ENCODE data around the gene TMEM79.
A peak's percentile ranks its signal among the peaks of the same experiment; 100 is the strongest.

The TMEM79 gene

DNA sequence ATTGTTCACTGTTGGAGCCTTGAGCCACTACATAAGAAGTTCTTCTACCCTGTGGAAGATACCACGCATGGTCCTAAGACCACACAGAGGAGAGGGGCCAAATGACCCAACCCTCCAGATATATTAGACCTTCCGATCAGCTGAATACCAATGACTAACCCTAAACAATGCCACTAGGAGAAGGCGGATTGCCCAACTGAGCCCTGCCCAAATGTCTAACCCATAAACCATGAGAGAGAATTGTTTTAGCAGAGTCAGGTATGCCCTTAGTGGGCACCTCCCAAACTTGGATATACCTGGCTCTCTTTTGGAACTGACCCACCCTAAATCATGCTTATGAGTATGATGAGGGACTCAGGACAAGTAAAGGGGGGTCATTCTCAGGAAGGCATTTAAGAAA, 13.8 kb upstream of the TMEM79 start:
- Histone ChIP-seq H4K91ac (ENCODE audit: low read depth, low read length) (no peak overlapping the region), H3K14ac (ENCODE audit: low read length) (no peak overlapping the region), H3K36me3 (ENCODE audit: control insufficient read depth in 1 of 2, insufficient read depth in 2 of 2, low read length in 2 of 2) (peaks cover 65 to 76% of the 10 kb centered on the region in 2 experiments), H3K79me2 (ENCODE audit: control insufficient read depth, insufficient read depth, low read length, poor library complexity) (no peaks in the 10 kb centered on the region), H2BK5ac (ENCODE audit: low read depth, low read length, poor library complexity) (no peak overlapping the region), H2BK120ac (ENCODE audit: insufficient read depth, low read length, poor library complexity) (no peak overlapping the region), H3K79me1 (ENCODE audit: low read length) (no peaks in the 10 kb centered on the region), H3K23ac (ENCODE audit: low read length) (no peak overlapping the region), H3K9ac (ENCODE audit: low read length) (no peak overlapping the region), H3K4me1 (ENCODE audit: control insufficient read depth in 1 of 2, insufficient read depth in 2 of 2, low read length in 2 of 2) (no peaks in the 10 kb centered on the region), H2BK12ac (ENCODE audit: low read length) (no peak overlapping the region), H3K4ac (ENCODE audit: low read depth, low read length) (no peak overlapping the region), H3K18ac (ENCODE audit: low read length) (no peak overlapping the region), H3K4me3 (ENCODE audit: low read depth, low read length) (no peak overlapping the region), H3K27me3 (ENCODE audit: insufficient read depth, low read length) (no peaks in the 10 kb centered on the region), H3K27ac (ENCODE audit: low read depth, low read length) (no peak overlapping the region), H4K8ac (ENCODE audit: low read depth, low read length) (no peak overlapping the region), H4K12ac (ENCODE audit: low read depth, low read length) (no peak overlapping the region), H2AK5ac (ENCODE audit: low read length) (no peak overlapping the region), H3K9me3 (ENCODE audit: insufficient read depth, low read depth, low read length) (no peaks in the 10 kb centered on the region), H3K4me2 (ENCODE audit: low read length) (no peak overlapping the region), H2AFZ (ENCODE audit: insufficient read depth, low read length, poor library complexity) (no peak overlapping the region)
- no peak for DNase-seq
- WGBS (ENCODE audit: extremely low coverage, insufficient coverage, insufficient read length), result no CpG with 5 or more reads among the region's 3 CpGs

DNA sequence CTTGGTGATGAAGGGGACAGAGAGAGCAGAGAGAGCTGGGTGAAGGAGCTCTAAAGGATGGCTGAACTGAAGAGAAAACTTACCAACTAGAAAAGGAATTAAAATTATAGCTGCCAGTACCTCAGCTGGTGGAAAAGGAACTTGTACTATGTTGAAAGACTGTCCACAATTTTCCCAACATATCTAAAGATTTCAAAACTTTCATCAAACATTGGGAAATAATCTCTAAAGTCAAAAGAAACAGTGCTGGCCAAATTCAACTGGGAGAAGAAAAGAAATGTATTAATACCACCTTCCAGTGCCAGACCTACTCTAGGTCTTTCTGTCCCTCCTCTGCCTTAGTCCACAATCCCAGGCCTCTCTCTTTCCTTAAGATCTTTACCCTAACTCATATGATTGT, 7.6 kb upstream of the TMEM79 start:
- no peak overlapping the region for H2AFZ ChIP-seq (ENCODE audit: insufficient read depth, low read length, poor library complexity)
- peaks cover 4 to 5% of the 10 kb centered on the region in 2 experiments for H3K4me1 ChIP-seq (ENCODE audit: control insufficient read depth in 1 of 2, insufficient read depth in 2 of 2, low read length in 2 of 2)
- H4K8ac ChIP-seq (ENCODE audit: low read depth, low read length), result no peak overlapping the region
- no peak overlapping the region for H3K23ac ChIP-seq (ENCODE audit: low read length)
- H4K12ac ChIP-seq (ENCODE audit: low read depth, low read length), result no peak overlapping the region
- no peak overlapping the region for H2BK12ac ChIP-seq (ENCODE audit: low read length)
- H3K4me3 ChIP-seq (ENCODE audit: low read depth, low read length), result no peak overlapping the region
- H3K9me3 ChIP-seq (ENCODE audit: insufficient read depth, low read depth, low read length), result no peaks in the 10 kb centered on the region
- no peak overlapping the region for H4K91ac ChIP-seq (ENCODE audit: low read depth, low read length)
- peak in 1 of 2 donors; percentile 77 for DNase-seq
- H3K36me3 ChIP-seq (ENCODE audit: control insufficient read depth in 1 of 2, insufficient read depth in 2 of 2, low read length in 2 of 2), result peaks cover 48 to 71% of the 10 kb centered on the region in 2 experiments
- no peak overlapping the region for H3K18ac ChIP-seq (ENCODE audit: low read length)
- H3K27me3 ChIP-seq (ENCODE audit: insufficient read depth, low read length), result no peaks in the 10 kb centered on the region
- no peak overlapping the region for H3K4me2 ChIP-seq (ENCODE audit: low read length)
- no peak overlapping the region for H3K4ac ChIP-seq (ENCODE audit: low read depth, low read length)
- H3K79me2 ChIP-seq (ENCODE audit: control insufficient read depth, insufficient read depth, low read length, poor library complexity), result peaks cover 8% of the 10 kb centered on the region
- H2BK120ac ChIP-seq (ENCODE audit: insufficient read depth, low read length, poor library complexity), result no peak overlapping the region
- no peaks in the 10 kb centered on the region for H3K79me1 ChIP-seq (ENCODE audit: low read length)
- H2AK5ac ChIP-seq (ENCODE audit: low read length), result no peak overlapping the region
- H3K14ac ChIP-seq (ENCODE audit: low read length), result no peak overlapping the region
- no peak overlapping the region for H3K9ac ChIP-seq (ENCODE audit: low read length)
- no peak overlapping the region for H2BK5ac ChIP-seq (ENCODE audit: low read depth, low read length, poor library complexity)
- H3K27ac ChIP-seq (ENCODE audit: low read depth, low read length), result no peak overlapping the region

DNA sequence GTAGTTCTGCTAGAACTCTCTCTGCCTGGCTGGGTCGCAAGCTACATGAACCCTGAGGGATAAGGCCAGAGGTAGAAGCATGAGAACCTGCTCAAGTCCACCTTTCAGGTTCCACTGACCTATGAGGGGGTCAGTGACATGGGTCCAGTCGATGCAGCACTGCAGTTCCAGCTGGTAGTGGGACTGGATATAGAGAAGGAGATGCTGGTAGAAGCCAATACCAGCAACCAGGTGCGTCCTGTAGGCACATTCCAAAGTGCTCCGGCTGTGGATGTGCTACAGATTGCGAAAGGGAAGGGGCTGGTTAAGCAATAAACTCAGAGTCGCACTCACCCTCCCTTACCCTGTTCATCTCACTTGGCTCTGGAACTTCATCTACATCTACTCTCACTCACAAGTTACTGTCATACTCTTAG, 7.2 kb upstream of the TMEM79 start:
- H3K9me3 ChIP-seq (ENCODE audit: insufficient read depth, low read depth, low read length), result no peaks in the 10 kb centered on the region
- DNase-seq, result peak; percentile 97 to 98

GRCh38 chr1:156279837-156280236, 4.3 kb upstream of the TMEM79 start:
- no peak for DNase-seq
- Histone ChIP-seq H2AFZ (ENCODE audit: insufficient read depth, low read length, poor library complexity) (no peak overlapping the region), H3K4me3 (ENCODE audit: low read depth, low read length) (no peak overlapping the region), H3K23ac (ENCODE audit: low read length) (no peak overlapping the region), H4K12ac (ENCODE audit: low read depth, low read length) (no peak overlapping the region), H3K4me2 (ENCODE audit: low read length) (no peak overlapping the region), H3K27ac (ENCODE audit: low read depth, low read length) (no peak overlapping the region), H4K8ac (ENCODE audit: low read depth, low read length) (no peak overlapping the region), H3K14ac (ENCODE audit: low read length) (no peak overlapping the region), H2BK5ac (ENCODE audit: low read depth, low read length, poor library complexity) (no peak overlapping the region), H2AK5ac (ENCODE audit: low read length) (no peak overlapping the region), H2BK120ac (ENCODE audit: insufficient read depth, low read length, poor library complexity) (no peak overlapping the region), H3K9ac (ENCODE audit: low read length) (no peak overlapping the region), H3K4ac (ENCODE audit: low read depth, low read length) (peak overlapping the region; percentile 57), H3K18ac (ENCODE audit: low read length) (no peak overlapping the region), H3K79me2 (ENCODE audit: control insufficient read depth, insufficient read depth, low read length, poor library complexity) (peaks cover 20% of the 10 kb centered on the region), H3K4me1 (ENCODE audit: control insufficient read depth in 1 of 2, insufficient read depth in 2 of 2, low read length in 2 of 2) (peaks cover 19 to 21% of the 10 kb centered on the region in 2 experiments), H3K27me3 (ENCODE audit: insufficient read depth, low read length) (no peaks in the 10 kb centered on the region), H3K79me1 (ENCODE audit: low read length) (peaks cover 5% of the 10 kb centered on the region), H2BK12ac (ENCODE audit: low read length) (no peak overlapping the region), H3K36me3 (ENCODE audit: control insufficient read depth in 1 of 2, insufficient read depth in 2 of 2, low read length in 2 of 2) (peaks cover 24 to 42% of the 10 kb centered on the region in 2 experiments), H4K91ac (ENCODE audit: low read depth, low read length) (no peak overlapping the region), H3K9me3 (ENCODE audit: insufficient read depth, low read depth, low read length) (no peaks in the 10 kb centered on the region)
- WGBS (ENCODE audit: extremely low coverage, insufficient coverage, insufficient read length), result no CpG with 5 or more reads among the region's 3 CpGs

More for the DNA sequence above, 7.2 kb upstream of the TMEM79 start:
- Histone ChIP-seq H2AK5ac (ENCODE audit: low read length) (no peak overlapping the region), H2BK120ac (ENCODE audit: insufficient read depth, low read length, poor library complexity) (no peak overlapping the region), H3K9ac (ENCODE audit: low read length) (no peak overlapping the region), H3K18ac (ENCODE audit: low read length) (no peak overlapping the region), H3K4ac (ENCODE audit: low read depth, low read length) (no peak overlapping the region), H3K36me3 (ENCODE audit: control insufficient read depth in 1 of 2, insufficient read depth in 2 of 2, low read length in 2 of 2) (peaks cover 45 to 67% of the 10 kb centered on the region in 2 experiments), H3K14ac (ENCODE audit: low read length) (no peak overlapping the region), H3K27ac (ENCODE audit: low read depth, low read length) (no peak overlapping the region), H2AFZ (ENCODE audit: insufficient read depth, low read length, poor library complexity) (no peak overlapping the region), H4K12ac (ENCODE audit: low read depth, low read length) (no peak overlapping the region), H3K4me3 (ENCODE audit: low read depth, low read length) (no peak overlapping the region), H4K8ac (ENCODE audit: low read depth, low read length) (no peak overlapping the region), H3K4me2 (ENCODE audit: low read length) (no peak overlapping the region), H3K79me2 (ENCODE audit: control insufficient read depth, insufficient read depth, low read length, poor library complexity) (peaks cover 12% of the 10 kb centered on the region), H3K79me1 (ENCODE audit: low read length) (no peaks in the 10 kb centered on the region), H2BK12ac (ENCODE audit: low read length) (no peak overlapping the region), H3K4me1 (ENCODE audit: control insufficient read depth in 1 of 2, insufficient read depth in 2 of 2, low read length in 2 of 2) (peaks cover 7 to 9% of the 10 kb centered on the region in 2 experiments), H2BK5ac (ENCODE audit: low read depth, low read length, poor library complexity) (no peak overlapping the region), H3K27me3 (ENCODE audit: insufficient read depth, low read length) (no peaks in the 10 kb centered on the region), H4K91ac (ENCODE audit: low read depth, low read length) (no peak overlapping the region), H3K23ac (ENCODE audit: low read length) (no peak overlapping the region)
- no CpG with 5 or more reads among the region's 6 CpGs for WGBS (ENCODE audit: extremely low coverage, insufficient coverage, insufficient read length)
